ENCODE measurements around the gene CYB561A3. TPM values are rescaled to one million over a fixed set of nuclear protein-coding genes. Genes with fewer than 3 reads are reported as not detected.

The CYB561A3 gene
- total RNA-seq, 1 donor from 2014 or later, result 39.0 TPM

DNA sequence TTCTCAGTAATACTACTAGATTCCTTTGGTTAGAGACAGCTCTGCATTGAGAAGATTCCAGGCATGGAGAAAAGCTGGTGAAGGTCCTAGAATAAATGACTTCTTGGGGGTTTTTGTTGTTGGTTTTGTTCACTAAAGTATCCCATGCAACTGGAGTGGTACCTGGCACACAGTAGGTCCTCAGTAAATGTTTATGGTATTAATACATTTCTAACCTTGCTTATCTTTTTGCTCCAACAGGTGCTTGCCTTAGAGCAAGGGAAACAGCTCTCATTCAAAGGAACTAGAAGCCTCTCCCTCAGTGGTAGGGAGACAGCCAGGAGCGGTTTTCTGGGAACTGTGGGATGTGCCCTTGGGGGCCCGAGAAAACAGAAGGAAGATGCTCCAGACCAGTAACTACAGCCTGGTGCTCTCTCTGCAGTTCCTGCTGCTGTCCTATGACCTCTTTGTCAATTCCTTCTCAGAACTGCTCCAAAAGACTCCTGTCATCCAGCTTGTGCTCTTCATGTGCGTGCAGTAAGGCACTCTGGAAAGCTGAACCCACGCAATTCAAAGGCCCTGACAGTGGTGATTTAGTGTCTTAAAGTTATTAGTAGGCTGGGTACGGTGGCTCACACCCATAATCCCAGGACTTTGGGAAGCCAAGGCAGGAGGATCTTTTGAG is 2.5 kb upstream of the CYB561A3 start:
- no peak for DNase-seq (ENCODE audit: low read depth)
- no peaks in the 10 kb centered on the region for H3K36me3 ChIP-seq (ENCODE audit: control insufficient read depth, insufficient read depth, low read length)
- H3K4me3 ChIP-seq (ENCODE audit: low read depth, low read length), result no peak overlapping the region
- no peak for TF ChIP-seq CTCF (IDR thresholded peaks at IDR 0.05; ENCODE audit: insufficient read depth, low read length, poor library complexity, severe bottlenecking)
- no peaks in the 10 kb centered on the region for H3K27me3 ChIP-seq (ENCODE audit: control insufficient read depth, insufficient read depth, low read length)

DNA sequence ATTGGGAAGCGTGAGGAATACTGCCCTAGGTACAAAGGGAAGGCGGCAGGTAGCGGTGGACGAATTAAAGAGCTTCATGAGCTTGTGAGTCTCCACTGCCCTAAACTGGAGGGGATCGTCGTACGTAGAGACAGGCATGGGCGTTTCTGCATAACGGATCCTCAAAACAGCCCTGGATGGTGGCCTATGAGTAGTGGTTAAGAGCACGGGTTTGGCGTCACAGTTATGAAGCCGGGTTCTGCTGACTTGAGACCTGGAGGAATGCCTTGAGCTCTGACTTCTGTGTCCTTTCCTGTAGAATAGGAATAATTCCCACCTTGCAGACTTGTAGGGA is 827 bp upstream of the CYB561A3 start:
- TF ChIP-seq CTCF (IDR thresholded peaks at IDR 0.05; ENCODE audit: insufficient read depth, low read length, poor library complexity, severe bottlenecking), result no peak
- Histone ChIP-seq H3K27me3 (ENCODE audit: control insufficient read depth, insufficient read depth, low read length) (no peaks in the 10 kb centered on the region), H3K4me3 (ENCODE audit: low read depth, low read length) (peak overlapping the region; percentile 59), H3K36me3 (ENCODE audit: control insufficient read depth, insufficient read depth, low read length) (no peaks in the 10 kb centered on the region)
- DNase-seq (ENCODE audit: low read depth), result no peak

DNA sequence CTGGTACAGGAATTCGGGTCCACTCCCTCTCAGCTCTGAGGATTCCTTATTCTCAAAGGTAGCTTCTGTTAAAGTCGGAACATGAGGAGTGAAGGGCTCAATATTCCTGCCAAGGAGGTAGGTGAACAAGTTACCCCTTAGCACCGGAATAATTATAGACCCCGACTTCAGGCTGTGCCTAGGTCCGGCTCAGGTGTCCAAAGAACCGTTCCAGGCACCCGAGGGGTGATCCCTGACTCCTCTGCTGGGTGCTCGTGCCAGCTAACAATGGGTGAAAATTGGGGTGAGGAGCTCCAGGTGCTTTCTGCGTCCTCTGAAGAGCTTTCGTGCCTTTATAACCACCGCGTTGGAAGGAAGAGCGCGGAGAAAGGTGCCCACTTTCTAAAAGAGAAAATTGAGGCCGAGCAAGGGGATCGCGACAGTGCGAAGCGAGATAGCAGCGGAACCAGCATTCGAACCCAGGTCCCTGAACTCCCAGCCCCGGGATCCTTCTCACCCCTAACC is 393 bp downstream of the CYB561A3 start:
- Histone ChIP-seq H3K27me3 (ENCODE audit: control insufficient read depth, insufficient read depth, low read length) (no peaks in the 10 kb centered on the region), H3K36me3 (ENCODE audit: control insufficient read depth, insufficient read depth, low read length) (no peaks in the 10 kb centered on the region), H3K4me3 (ENCODE audit: low read depth, low read length) (peak overlapping the region; percentile 59)
- no peak for DNase-seq (ENCODE audit: low read depth)
- no peak for TF ChIP-seq CTCF (IDR thresholded peaks at IDR 0.05; ENCODE audit: insufficient read depth, low read length, poor library complexity, severe bottlenecking)

- no peak for DNase-seq (ENCODE audit: low read depth)
- Histone ChIP-seq H3K27me3 (ENCODE audit: control insufficient read depth, insufficient read depth, low read length) (no peaks in the 10 kb centered on the region), H3K4me3 (ENCODE audit: low read depth, low read length) (no peak overlapping the region), H3K36me3 (ENCODE audit: control insufficient read depth, insufficient read depth, low read length) (no peaks in the 10 kb centered on the region)
- TF ChIP-seq CTCF (IDR thresholded peaks at IDR 0.05; ENCODE audit: insufficient read depth, low read length, poor library complexity, severe bottlenecking), result no peak
Observed at GRCh38 chr11:61359516-61359915, 2.2 kb downstream of the CYB561A3 start.

- no peak for TF ChIP-seq CTCF (IDR thresholded peaks at IDR 0.05; ENCODE audit: insufficient read depth, low read length, poor library complexity, severe bottlenecking)
- DNase-seq (ENCODE audit: low read depth), result no peak
- Histone ChIP-seq H3K4me3 (ENCODE audit: low read depth, low read length) (no peak overlapping the region), H3K27me3 (ENCODE audit: control insufficient read depth, insufficient read depth, low read length) (no peaks in the 10 kb centered on the region), H3K36me3 (ENCODE audit: control insufficient read depth, insufficient read depth, low read length) (no peaks in the 10 kb centered on the region)
Observed at GRCh38 chr11:61358566-61358965, 3.1 kb downstream of the CYB561A3 start.

DNA sequence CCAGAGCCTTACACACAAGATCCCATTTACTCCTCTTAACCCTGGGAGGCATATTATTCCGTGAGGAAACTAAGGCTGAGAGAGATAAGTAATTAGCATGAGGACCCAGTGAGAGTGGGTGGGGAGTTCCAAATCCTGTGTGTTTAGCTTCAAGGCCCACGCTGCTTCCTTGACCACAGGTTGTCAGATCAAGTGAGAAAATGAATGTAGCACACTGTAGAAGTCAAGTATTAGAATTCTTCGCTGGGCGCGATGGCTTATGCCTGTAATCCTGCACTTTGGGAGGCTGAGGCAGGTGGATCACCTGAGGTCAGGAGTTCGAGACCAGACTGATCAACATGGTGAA is 3.8 kb downstream of the CYB561A3 start:
- no peak for TF ChIP-seq CTCF (IDR thresholded peaks at IDR 0.05; ENCODE audit: insufficient read depth, low read length, poor library complexity, severe bottlenecking)
- Histone ChIP-seq H3K27me3 (ENCODE audit: control insufficient read depth, insufficient read depth, low read length) (no peaks in the 10 kb centered on the region), H3K36me3 (ENCODE audit: control insufficient read depth, insufficient read depth, low read length) (peaks cover 1% of the 10 kb centered on the region)

More for the DNA sequence above, 3.8 kb downstream of the CYB561A3 start:
- no peak for DNase-seq (ENCODE audit: low read depth)
- H3K4me3 ChIP-seq (ENCODE audit: low read depth, low read length), result no peak overlapping the region
